GM12874 (cell line): ENCODE data around the gene SHANK2.

Experiments used
- TF ChIP-seq, protein P1 (sequence below): IDR thresholded peaks from 2 replicates; pipeline ENCODE4 v1.5.1; 2011; ENCODE audit warnings: low read depth, mild to moderate bottlenecking, control low read depth, low read length, moderate library complexity; ENCODE audit not compliant: insufficient read depth

The SHANK2 gene

DNA sequence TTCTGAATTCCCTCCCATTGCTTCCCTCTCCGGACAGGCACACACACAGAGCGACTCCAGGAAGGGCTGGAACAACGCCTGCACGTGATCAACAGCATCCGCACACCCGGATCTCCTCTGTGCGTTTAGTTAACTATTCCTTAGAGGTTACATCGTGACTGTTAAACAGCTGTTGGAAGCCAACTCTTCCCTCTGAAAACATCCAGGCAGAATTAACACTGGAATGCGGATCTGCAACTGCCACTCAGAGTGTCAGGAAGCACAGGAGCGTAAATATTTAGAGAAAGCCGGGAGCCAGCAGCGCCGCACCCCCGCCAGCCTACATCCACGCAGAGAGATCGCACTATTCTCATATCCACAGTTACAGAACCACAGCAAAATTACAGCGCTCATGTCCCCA is 46.2 kb downstream of the SHANK2 start:
- TF ChIP-seq, protein P1, sequence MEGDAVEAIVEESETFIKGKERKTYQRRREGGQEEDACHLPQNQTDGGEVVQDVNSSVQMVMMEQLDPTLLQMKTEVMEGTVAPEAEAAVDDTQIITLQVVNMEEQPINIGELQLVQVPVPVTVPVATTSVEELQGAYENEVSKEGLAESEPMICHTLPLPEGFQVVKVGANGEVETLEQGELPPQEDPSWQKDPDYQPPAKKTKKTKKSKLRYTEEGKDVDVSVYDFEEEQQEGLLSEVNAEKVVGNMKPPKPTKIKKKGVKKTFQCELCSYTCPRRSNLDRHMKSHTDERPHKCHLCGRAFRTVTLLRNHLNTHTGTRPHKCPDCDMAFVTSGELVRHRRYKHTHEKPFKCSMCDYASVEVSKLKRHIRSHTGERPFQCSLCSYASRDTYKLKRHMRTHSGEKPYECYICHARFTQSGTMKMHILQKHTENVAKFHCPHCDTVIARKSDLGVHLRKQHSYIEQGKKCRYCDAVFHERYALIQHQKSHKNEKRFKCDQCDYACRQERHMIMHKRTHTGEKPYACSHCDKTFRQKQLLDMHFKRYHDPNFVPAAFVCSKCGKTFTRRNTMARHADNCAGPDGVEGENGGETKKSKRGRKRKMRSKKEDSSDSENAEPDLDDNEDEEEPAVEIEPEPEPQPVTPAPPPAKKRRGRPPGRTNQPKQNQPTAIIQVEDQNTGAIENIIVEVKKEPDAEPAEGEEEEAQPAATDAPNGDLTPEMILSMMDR: no peak

DNA sequence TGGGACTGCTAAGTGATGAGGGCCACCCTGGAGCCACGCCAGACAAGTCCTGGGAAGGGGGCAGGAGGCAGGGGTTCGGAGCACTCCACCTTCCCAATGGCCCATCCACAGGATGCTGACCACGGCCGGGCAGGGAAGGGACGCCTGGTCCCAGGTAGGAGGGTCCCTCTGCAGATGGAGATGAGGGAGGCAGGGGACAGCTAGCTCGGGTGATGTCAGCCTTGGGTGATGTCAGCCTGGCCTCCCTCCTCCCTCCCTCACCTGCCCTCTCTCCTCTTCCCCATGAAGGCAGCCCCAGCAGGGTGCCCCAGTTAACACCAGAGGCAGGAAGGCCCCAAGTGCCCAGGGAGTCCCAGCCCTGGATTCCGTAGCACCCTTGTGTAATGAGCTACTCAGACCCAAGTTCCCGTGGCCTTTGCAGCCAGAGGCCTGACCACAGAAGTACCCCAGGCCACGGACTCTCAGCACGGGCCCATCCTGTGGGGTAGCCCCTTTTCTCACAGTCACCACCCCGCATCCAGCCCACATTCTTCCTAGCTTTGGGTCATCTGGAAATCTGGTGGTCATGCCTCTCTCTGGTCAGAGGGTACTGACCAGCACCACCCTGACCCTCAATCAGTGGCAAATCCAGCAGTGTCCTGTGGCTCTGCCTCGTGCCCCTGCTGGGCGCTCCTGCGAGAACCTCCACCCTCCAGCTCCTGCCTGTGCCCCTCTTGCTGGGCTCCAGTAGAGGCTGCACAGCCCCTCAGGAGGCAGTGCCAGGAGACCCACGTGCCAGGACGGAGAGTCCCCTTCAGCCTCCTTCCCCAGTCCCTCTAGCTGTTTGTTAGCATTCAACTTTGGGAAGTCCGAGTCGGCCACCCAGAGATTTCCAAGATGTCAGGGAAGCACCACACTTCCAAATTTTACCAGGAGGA is 47.4 kb downstream of the SHANK2 start:
- TF ChIP-seq, protein P1: no peak

DNA sequence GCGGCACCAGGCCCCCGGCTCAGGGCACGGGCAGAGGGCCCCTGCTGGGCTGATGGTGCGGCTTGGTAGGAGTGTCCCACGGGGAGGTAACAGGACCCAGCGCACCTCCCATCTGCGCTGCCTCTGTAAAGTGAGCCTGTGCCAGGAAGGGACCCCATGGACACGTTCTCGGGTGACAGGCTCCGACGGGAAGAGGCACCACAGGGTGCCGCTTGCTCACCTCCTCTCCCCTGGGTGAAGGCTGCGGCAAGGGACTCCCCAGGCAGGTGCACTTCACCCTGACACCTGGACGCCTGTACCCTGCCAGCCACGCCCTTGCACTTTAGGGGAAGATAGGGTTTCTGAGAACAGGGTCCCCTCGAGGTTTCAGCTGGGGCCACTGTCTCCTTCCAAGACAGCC is 48.1 kb downstream of the SHANK2 start:
- TF ChIP-seq, protein P1: no peak

DNA sequence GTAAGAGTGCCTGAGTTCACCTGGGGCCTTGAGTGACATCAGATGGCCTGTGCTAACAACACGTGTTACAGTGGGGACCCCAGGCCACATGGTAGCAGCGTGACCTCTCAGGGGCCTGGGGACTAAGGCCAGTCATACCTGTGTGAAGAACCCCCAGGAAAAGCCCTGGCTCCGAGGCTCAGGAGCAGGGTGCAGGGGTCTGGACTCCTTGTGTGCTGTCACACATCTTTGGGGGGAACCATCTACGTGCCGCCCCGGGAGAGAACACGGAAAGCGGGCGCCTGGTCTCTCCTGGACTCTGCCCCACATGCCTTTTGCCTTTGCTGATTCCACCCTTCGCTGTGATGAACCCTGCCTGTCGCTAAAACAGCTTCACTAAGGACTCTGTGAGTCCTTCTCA is 48.7 kb downstream of the SHANK2 start:
- TF ChIP-seq, protein P1: no peak

DNA sequence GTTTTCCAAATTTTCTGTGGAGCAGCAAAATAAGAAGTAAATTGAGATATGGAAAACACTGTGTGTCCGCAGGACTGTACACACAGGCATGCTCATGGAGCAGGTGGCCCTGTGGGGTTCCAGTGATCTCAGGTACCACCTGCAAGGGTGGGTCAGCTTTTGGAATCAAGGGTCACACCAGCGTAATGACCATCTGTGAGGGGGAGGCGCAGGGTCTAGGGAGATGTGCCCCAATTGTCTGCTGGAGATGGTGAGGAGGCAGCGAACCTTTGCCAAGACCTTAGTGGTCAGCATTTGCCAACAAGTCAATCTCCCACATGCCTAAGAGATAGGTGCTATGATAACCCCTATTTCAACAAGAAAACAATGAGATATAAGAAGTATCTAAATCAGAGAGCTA is 49.4 kb downstream of the SHANK2 start:
- TF ChIP-seq, protein P1: no peak

DNA sequence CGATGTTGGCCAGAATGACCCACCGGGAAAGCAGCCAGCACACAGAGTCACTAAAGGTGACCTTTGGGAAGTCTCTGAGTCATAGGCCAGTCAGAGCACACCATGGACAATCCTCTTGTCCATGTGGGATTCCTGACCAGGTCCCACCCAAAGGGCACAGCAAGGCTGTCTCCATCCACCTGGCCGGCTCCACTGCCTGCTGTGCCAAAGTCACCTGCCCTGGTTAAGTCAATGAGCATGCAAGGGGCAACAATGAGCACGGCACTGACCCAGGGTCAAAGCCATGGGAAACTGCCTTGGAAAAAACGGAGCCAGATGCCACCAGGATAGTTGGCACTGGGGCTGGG is 49.8 kb downstream of the SHANK2 start:
- TF ChIP-seq, protein P1: no peak
